GM23248 (cell line): Measurements from ENCODE around the gene KIF4B. TPM values are rescaled to one million over a fixed set of nuclear protein-coding genes. Genes with fewer than 3 reads are reported as not detected.
A peak's percentile ranks its signal among the peaks of the same experiment; 100 is the strongest.
"Not testable (repeated sequence)": the region's sequence is repeated elsewhere in the genome, so short reads cannot be mapped to it uniquely, and the experiment has no call there.

ENCODE experiments used
- DNase-seq: peaks from one replicate; pipeline ENCODE4 v3.0.0-alpha.2; 2015
- H2AFZ ChIP-seq: fragments of 200-600 bp; sonication (generic); 2 replicates; pipeline ENCODE4 v1.6.1; 2016; ENCODE audit warnings: antibody characterized with exemption
- H3F3A ChIP-seq: fragments of 200-600 bp; sonication (generic); 2 replicates; pipeline ENCODE4 v1.6.1; 2016; ENCODE audit warnings: mild to moderate bottlenecking, antibody characterized with exemption, mixed run types; ENCODE audit not compliant: insufficient read depth
- H3K27ac ChIP-seq: fragments of 200-600 bp; sonication (generic); 2 replicates; pipeline ENCODE4 v1.5.1; 2016; ENCODE audit warnings: mild to moderate bottlenecking
- H3K27me3 ChIP-seq: fragments of 200-600 bp; sonication (generic); replicated peaks from 2 replicates; pipeline ENCODE4 v1.6.1; 2016; ENCODE audit warnings: mild to moderate bottlenecking; ENCODE audit not compliant: insufficient read depth
- H3K36me3 ChIP-seq: fragments of 200-600 bp; sonication (generic); 2 replicates; pipeline ENCODE4 v1.6.1; 2016; ENCODE audit warnings: low read depth, mild to moderate bottlenecking
- H3K4me1 ChIP-seq: fragments of 200-600 bp; sonication (generic); 2 replicates; pipeline ENCODE4 v1.6.1; 2016; ENCODE audit warnings: mild to moderate bottlenecking; ENCODE audit not compliant: insufficient read depth
- H3K4me2 ChIP-seq: fragments of 200-600 bp; sonication (generic); one replicate; pipeline ENCODE4 v1.6.1; 2016; ENCODE audit warnings: mild to moderate bottlenecking; ENCODE audit not compliant: unreplicated experiment
- H3K4me3 ChIP-seq: fragments of 200-600 bp; sonication (generic); 2 replicates; pipeline ENCODE4 v1.5.1; 2016; ENCODE audit warnings: mild to moderate bottlenecking
- H3K79me2 ChIP-seq: fragments of 200-600 bp; sonication (generic); 2 replicates; pipeline ENCODE4 v1.6.1; 2016; ENCODE audit warnings: mild to moderate bottlenecking; ENCODE audit not compliant: insufficient read depth
- H3K9ac ChIP-seq: fragments of 200-600 bp; sonication (generic); 2 replicates; pipeline ENCODE4 v1.6.1; 2016; ENCODE audit warnings: mild to moderate bottlenecking
- H3K9me2 ChIP-seq: fragments of 200-600 bp; sonication (generic); 2 replicates; pipeline ENCODE4 v1.6.1; 2016; ENCODE audit warnings: mixed run types, mild to moderate bottlenecking, moderate library complexity; ENCODE audit not compliant: insufficient read depth
- H3K9me3 ChIP-seq: fragments of 200-600 bp; sonication (generic); one replicate; pipeline ENCODE4 v1.6.1; 2017; ENCODE audit warnings: low read depth
- H4K20me1 ChIP-seq: fragments of 200-600 bp; sonication (generic); 2 replicates; pipeline ENCODE4 v1.6.0; 2016; ENCODE audit not compliant: insufficient read depth
- EZH2 ChIP-seq: fragments of 200-600 bp; sonication (generic); IDR thresholded peaks from 2 replicates; pipeline ENCODE4 v1.6.1; 2018; ENCODE audit warnings: antibody characterized with exemption, mild to moderate bottlenecking; ENCODE audit not compliant: insufficient read depth, poor library complexity, severe bottlenecking
- EZH2phosphoT487 ChIP-seq: fragments of 200-600 bp; sonication (generic); IDR thresholded peaks from 2 replicates; pipeline ENCODE4 v1.6.1; 2018; ENCODE audit warnings: antibody characterized with exemption, moderate library complexity, mild to moderate bottlenecking, low read depth; ENCODE audit not compliant: insufficient read depth
- WGBS, 2 experiments: methylation state at CpG; one replicate each; pipeline ENCODE4 v1.1.6; 2015 to 2017; ENCODE audit warnings: low lambda C conversion rate in 2 of 2, low coverage in 1 of 2; ENCODE audit errors: missing lambda C conversion rate in 2 of 2; 5-methylcytosine and 5-hydroxymethylcytosine counted together
- in situ Hi-C: fragments of 300-500 bp; cut with MboI; formaldehyde crosslinking; loops from 2 replicates; pipeline ENCODE4 v1.15.0; 2020
- polyA plus RNA-seq: library from polyadenylated mRNA; unstranded; fragments of >200 nt; fragmentation: Nextera tagmentation; extraction: Ambion mirVana; gene quantifications from 2 replicates; pipeline ENCODE4 v1.2.1, GENCODE V29; 2016
- total RNA-seq: library from RNA; depleted of rRNA; stranded (reverse); fragments of >200 nt; shearing (Covaris generic); gene quantifications from 2 replicates; pipeline ENCODE4 v1.2.3, GENCODE V29; 2014

Gene KIF4B
- total and polyA plus RNA-seq, 2 experiments from 2014 or later, result not detected

DNA sequence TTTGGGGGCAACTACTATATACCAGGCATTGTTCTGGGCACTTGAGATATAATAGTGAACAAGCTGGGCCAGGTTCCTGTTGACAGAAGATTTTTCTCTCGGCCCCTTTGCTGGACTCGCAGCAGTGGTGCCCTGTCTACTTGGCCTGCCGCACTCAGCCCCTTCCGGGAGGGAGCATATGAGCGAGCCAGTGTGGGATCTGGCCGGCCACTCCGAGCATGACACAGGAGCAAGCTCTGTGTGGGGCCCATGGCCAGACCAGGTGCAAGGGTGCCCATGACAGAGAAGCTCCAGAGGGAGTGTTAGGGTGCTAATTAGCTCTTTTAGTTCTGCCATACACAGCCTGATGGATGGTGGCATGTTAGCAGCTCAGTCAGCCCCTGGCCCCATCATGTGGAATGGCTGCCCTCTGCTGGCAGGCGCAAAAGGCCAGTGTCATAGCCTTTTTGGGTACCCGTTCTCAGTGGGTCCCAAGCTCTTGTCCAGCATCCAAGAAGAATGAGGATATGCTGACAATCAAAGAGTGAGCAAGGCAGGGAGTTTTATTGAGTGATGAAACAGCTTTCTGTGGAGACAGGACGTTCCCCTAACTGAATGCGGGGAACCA is 9.3 kb upstream of the KIF4B start:
- Histone ChIP-seq H3K4me1 (no peaks in the 10 kb centered on the region), H3K4me2 (no peak overlapping the region), H3K27ac (no peak overlapping the region), H4K20me1 (no peaks in the 10 kb centered on the region), H3F3A (no peaks in the 10 kb centered on the region), H3K9me3 (no peaks in the 10 kb centered on the region), H3K27me3 (no peaks in the 10 kb centered on the region), H3K9me2 (no peaks in the 10 kb centered on the region), H3K9ac (no peak overlapping the region), H3K4me3 (no peak overlapping the region), H3K36me3 (no peaks in the 10 kb centered on the region), H3K79me2 (no peaks in the 10 kb centered on the region), H2AFZ (no peak overlapping the region)
- 46 to 51% methylated on average over 11 of the region's 11 CpGs for WGBS, 2 experiments
- peak; percentile 38 for DNase-seq
- in situ Hi-C loops, result no loop called here
- TF ChIP-seq EZH2 (no peak), EZH2phosphoT487 (no peak)

DNA sequence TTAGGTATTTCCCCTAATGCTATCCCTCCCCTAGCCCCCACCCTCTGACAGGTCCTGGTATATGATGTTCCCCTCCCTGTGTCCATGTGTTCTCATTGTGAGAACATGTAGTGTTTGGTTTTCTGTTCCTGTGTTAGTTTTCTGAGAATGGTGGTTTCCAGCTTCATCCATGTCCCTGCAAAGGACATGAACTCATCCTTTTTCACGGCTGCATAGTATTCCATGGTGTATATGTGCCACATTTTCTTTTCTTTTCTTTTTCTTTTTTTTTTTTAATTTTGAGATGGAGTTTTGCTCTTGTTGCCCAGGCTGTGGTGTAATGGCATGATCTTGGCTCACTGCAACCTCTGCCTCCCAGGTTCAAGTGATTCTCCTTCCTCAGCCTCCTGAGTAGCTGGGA is 7.3 kb upstream of the KIF4B start:
- H3K79me2 ChIP-seq, H4K20me1 ChIP-seq, H3F3A ChIP-seq, in situ Hi-C loops, H3K36me3 ChIP-seq, H3K4me1 ChIP-seq, DNase-seq, H2AFZ ChIP-seq, H3K9me2 ChIP-seq, H3K9ac ChIP-seq, H3K9me3 ChIP-seq, H3K27ac ChIP-seq, H3K4me3 ChIP-seq, H3K27me3 ChIP-seq, H3K4me2 ChIP-seq: not testable (repeated sequence)
- WGBS, 2 experiments, result 20 to 25% methylated on average over 1 of the region's 1 CpG

- no peak overlapping the region for H3K4me2 ChIP-seq
- 0 out of 2 replicates have a peak, but pooled peaks cover 9% of the 10 kb centered on the region for H3K27me3 ChIP-seq
- no peaks in the 10 kb centered on the region for H3K79me2 ChIP-seq
- H3K4me1 ChIP-seq, result no peaks in the 10 kb centered on the region
- H3K36me3 ChIP-seq, result no peaks in the 10 kb centered on the region
- WGBS, 2 experiments, result 47 to 49% methylated on average over 3 of the region's 3 CpGs
- no peak overlapping the region for H3K4me3 ChIP-seq
- peak; percentile 30 for DNase-seq
- H3K9ac ChIP-seq, result no peak overlapping the region
- H3K9me3 ChIP-seq, result no peaks in the 10 kb centered on the region
- TF ChIP-seq EZH2phosphoT487 (no peak), EZH2 (no peak)
- no peak overlapping the region for H3K27ac ChIP-seq
- no peaks in the 10 kb centered on the region for H3K9me2 ChIP-seq
- no peaks in the 10 kb centered on the region for H3F3A ChIP-seq
- no peaks in the 10 kb centered on the region for H4K20me1 ChIP-seq
- in situ Hi-C loops, result no loop called here
- no peak overlapping the region for H2AFZ ChIP-seq
Measured at GRCh38 chr5:155008669-155009068, 4.9 kb upstream of the KIF4B start.

DNA sequence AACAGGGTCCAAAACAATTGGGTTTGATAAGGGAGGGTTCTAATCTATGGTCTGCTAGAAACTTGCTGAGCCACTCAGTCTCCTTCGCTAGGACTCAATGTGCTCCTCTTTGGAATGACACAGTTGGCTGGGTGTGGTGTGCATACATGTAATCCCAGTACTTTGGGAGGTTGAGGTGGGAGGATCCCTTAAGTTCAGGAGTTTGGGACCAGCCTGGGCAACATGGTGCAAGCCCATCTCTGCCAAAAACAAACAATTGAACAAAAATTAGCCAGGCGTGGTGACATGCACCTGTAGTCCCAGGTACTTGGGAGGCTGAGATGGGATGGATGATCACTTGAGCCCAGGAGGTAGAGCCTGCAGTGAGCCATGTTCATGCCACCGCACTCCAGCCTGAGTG is 2.7 kb upstream of the KIF4B start:
- H3K79me2 ChIP-seq, result no peaks in the 10 kb centered on the region
- no peaks in the 10 kb centered on the region for H3K9me3 ChIP-seq
- H3K9me2 ChIP-seq, result no peaks in the 10 kb centered on the region
- in situ Hi-C loops, result no loop called here
- H3K4me3 ChIP-seq, result no peak overlapping the region
- H2AFZ ChIP-seq, result no peak overlapping the region
- no peak for DNase-seq
- TF ChIP-seq EZH2phosphoT487, result no peak
- no peak for TF ChIP-seq EZH2
- no peaks in the 10 kb centered on the region for H3K36me3 ChIP-seq
- no peaks in the 10 kb centered on the region for H4K20me1 ChIP-seq
- H3K4me1 ChIP-seq, result no peaks in the 10 kb centered on the region
- 20 to 23% methylated on average over 3 of the region's 3 CpGs for WGBS, 2 experiments
- no peaks in the 10 kb centered on the region for H3F3A ChIP-seq
- no peak overlapping the region for H3K27ac ChIP-seq
- peaks cover 9% of the 10 kb centered on the region; the same call in 1 of the 2 replicates for H3K27me3 ChIP-seq
- H3K9ac ChIP-seq, result no peak overlapping the region
- H3K4me2 ChIP-seq, result no peak overlapping the region

DNA sequence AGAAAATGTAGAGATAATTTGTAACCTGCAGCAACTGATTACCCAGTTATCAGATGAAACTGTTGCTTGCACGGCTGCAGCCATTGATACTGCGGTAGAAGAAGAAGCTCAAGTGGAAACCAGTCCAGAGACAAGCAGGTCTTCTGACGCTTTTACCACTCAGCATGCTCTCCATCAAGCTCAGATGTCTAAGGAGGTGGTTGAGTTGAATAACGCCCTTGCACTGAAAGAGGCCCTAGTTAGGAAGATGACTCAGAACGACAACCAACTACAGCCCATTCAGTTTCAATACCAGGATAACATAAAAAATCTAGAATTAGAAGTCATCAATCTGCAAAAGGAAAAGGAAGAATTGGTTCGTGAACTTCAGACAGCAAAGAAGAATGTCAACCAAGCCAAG is 1.7 kb downstream of the KIF4B start:
- 40 to 42% methylated on average over 6 of the region's 6 CpGs for WGBS, 2 experiments
- in situ Hi-C loops, result no loop called here

More for the DNA sequence above, 1.7 kb downstream of the KIF4B start:
- Histone ChIP-seq H3K36me3 (no peaks in the 10 kb centered on the region), H3K9me2 (no peaks in the 10 kb centered on the region), H4K20me1 (no peaks in the 10 kb centered on the region), H3K27me3 (peaks cover 9% of the 10 kb centered on the region; the same call in 1 of the 2 replicates), H3K27ac (no peak overlapping the region), H3K4me3 (no peak overlapping the region), H3K79me2 (no peaks in the 10 kb centered on the region), H3F3A (no peaks in the 10 kb centered on the region), H3K9me3 (no peaks in the 10 kb centered on the region), H2AFZ (no peak overlapping the region), H3K4me2 (no peak overlapping the region), H3K4me1 (no peaks in the 10 kb centered on the region), H3K9ac (no peak overlapping the region)
- DNase-seq, result no peak
- no peak for TF ChIP-seq EZH2phosphoT487
- no peak for TF ChIP-seq EZH2
